GDM1 (cell line): Measurements from ENCODE around the gene WDR37.

Experiments used
- DNase-seq: peaks from one replicate; lab custom pipeline; 2025; lab: John Stamatoyannopoulos, UW

Gene WDR37

DNA sequence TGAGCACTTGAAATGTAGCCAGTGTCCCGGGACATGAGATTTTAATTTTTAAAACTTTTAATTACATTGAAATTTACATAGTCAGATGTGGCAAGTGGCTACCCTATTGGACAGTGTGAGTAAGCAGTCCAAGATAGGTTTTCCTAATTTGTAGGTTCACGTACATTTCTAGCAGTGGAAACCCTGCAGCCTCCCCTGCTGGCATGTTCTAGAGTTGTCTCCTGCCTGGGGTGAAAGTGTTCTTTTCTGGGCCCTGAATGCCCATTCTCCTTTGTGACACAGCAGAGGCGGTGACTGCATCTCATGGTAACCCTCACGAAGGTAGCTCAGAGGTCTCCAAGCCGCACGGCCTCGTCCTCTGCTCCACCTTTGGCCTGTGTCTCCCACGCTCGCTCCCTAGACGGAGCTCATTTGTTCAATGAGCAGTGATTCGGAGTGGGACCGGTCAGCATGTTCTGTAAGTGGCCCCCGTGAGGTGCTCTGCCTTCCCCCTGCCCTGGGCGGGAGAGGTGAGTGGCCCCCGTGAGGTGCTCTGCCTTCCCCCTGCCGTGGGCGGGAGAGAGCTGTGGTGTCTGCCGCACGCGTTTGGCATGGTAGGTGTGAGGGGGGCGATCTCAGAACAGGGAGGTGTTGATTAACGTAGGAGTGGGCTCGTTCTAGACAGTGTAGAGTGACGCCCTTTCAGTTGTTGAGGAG is 18.0 kb downstream of the WDR37 start:
- no peak for DNase-seq

GRCh38 chr10:1074748-1075308 is 18.6 kb downstream of the WDR37 start:
- no peak for DNase-seq

- no peak for DNase-seq
These were observed 22.5 kb downstream of the WDR37 start for GRCh38 chr10:1078668-1079067.

DNA sequence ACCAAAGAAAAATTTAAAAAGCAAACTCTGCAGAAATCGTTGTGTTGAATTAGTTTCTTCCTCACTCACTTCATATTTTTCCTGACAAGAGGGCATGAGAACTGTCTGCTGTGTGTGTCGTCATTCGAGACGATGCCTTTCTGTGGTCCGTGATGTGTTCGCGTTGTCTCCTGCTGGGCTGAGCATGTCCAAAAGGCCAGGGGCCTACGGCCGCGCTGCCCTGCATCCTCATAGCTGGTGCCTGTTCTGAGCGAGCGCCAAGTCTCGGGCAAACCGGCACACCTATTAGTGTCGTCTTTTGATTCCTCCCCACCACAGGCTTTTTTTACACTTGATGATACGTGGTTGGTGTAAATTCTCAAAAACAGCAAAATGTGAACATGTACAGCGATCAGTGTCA is 27.4 kb downstream of the WDR37 start:
- DNase-seq, result no peak

GRCh38 chr10:1084011-1084950 is 28.1 kb downstream of the WDR37 start:
- no peak for DNase-seq

DNA sequence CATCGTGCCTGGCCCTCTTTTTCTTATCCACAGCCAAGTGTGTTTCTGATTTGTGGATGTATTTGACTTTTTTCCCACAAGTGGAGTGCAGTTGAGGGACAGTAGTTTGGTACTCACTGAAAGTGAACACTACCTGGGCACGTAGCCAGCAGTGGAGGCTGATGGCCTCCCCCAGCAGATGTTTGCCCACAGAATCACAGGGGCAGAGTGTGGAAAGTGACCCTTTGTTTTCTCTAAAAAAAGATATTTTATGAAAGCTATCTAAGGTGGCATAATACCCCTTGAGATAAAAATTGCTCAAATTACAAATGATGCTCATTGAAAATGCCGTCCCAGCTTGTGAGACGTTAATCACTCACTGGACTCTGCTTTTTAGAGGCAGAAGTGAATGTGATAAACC is 29.1 kb downstream of the WDR37 start:
- DNase-seq, result no peak

GRCh38 chr10:1086787-1087186 is 30.6 kb downstream of the WDR37 start:
- no peak for DNase-seq

DNA sequence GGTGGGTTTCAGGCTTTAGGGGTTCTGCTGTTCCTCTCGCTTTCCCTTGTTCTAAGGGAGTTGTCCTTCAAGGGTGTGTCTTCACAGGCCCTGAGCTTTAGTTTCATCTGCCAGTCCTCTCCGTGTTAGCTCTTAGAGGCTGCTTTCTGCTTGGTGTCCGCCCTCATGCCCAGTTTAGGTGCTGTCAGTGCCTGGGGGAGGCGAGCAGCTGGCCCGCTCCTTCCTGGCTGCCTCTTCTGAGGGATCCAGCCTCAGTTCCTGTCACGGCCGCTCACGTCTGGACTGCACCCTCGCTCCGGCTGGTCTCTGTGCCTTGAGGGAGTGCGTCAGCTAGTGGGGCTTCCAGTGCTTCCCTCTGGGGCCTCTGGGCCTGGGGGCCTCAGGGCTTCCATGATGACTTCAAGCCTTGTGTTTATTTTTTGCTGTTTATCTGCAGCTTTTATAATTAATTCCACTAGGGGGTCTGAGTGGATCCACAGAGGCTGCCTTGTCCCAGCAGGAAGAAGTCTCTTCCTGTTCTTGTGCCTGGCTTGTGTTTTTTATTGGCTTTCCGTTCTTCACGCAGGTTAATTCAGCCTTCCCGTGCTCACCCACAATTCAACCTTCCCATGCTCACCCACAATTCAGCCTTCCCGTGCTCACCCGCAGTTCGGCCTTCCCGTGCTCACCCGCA is 33.0 kb downstream of the WDR37 start:
- DNase-seq, result no peak

DNA sequence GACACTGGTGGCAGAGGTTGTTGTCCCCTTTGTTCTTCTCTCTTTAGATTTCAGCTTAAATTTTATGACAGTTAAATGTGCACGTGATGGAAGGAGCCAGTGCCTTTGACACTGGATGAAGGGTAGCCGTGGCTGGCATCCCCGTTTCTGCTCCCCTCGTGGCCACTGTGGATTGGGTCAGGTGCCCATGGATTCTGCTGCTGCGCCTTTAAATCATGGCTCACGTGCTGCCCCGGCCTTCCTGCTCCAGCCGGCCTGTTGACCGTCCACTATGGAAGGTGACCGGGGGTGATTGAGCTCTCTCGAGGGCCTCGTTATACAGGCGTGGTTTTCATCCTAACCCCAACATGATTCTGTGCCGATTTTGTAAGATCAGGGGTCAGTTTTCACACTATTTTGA is 34.5 kb downstream of the WDR37 start:
- DNase-seq, result no peak

DNA sequence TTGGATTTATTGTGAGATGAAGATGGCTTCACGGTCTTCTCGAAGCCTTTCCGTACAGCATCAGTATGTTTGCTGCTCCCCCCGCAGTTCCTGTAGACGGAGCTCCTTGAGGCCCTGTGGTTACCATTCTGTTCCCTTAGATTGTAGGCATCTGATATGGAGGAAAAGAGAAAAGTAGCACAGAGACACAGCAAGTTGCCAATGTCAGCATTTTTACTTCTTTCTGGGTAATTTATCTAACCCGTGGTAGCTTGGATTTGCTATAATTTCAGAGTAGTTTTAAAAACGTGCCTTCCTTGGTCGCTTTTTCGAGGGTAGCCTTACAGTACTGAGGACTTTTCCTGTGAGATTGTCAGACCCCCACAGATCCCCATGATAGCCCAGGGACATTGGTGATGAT is 37.5 kb downstream of the WDR37 start:
- no peak for DNase-seq

DNA sequence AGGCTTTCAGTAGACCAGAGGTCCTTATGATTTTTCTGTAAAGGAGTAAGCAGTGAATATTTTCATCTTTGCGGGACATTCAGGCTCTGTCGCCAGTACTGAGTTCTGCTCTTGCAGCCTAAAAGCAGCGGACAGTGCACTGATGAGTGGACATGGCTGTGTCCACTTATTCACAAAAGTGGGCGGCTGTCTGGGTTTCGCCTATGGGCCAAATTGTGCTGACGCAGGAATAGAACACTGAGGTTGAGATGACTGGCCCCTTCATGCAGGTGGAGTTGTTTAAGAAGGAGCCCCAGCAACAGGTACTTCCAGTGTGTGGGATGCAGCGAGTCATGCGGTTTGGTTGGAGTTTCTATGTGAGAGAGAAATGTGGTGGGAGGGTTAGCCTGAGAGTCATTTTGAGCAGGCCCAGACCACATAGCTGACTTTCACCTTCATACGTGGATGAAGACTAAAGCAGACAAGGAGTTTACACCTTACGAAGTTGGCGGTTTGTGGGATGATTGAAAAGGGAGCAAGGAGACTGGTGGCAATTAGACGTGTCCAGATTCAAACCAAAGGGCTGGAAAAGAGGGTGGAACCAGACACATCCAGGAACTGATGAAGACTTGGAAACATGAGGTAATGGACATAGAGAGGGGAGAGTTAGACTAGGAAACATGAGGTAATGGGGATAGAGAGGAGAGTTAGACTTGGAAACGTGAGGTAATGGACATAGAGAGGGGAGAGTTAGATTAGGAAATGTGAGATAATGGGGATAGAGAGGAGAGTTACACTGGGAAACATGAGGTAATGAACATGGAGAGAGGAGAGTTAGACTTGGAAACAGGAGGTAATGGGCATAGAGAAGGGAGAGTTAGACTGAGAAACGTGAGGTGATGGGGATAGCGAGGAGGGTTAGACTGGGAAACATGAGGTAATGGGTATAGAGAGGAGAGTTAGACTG is 38.2 kb downstream of the WDR37 start:
- no peak for DNase-seq

DNA sequence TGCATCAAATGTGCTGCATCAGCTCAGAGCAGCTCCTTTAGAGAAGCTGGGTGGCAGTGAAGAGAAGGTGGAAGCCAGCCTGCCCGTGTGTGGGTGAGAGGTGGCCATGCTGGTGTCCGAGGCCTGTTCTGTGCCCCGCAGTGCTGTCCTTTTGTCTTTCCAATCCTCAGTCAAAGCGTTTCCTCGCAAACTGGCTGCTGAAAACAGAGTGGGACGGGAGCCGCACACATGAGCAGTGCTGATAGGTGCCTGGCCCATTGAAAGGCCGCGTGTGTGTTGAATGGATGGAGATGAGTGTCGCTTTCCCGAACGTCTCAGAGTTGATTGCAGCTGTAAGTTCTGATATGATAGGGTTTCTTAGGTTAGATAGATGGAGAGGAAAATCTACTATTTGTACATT is 39.3 kb downstream of the WDR37 start:
- DNase-seq, result no peak

DNA sequence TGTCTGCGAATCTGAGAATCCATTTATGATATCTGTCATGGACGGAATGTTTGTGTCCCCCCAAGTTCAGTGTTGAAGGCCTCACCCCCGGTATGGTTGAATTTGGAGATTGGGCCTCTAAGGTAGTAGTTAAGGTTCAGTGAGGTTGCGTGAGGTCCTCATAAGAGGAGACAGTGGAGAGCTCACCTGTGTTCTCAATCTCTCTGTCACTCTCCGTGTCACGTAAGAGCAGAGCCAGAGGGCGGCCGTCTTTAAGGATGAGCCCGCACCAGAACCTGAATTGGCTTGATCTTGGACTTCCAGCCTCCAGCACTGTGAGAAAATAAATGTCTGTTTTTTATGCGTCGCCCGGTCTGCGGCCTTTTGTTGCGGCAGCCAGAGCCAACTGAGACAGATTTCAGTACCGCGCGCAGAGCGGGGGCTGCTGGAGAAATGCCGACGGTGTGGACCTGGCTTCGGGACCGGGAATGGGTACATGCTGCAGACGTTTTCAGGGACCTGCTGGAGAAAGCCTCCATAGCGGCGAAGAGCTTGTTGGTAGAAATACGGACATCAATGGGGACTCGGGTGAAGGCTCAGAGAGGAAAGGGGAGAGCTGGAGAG is 40.2 kb downstream of the WDR37 start:
- DNase-seq, result no peak

DNA sequence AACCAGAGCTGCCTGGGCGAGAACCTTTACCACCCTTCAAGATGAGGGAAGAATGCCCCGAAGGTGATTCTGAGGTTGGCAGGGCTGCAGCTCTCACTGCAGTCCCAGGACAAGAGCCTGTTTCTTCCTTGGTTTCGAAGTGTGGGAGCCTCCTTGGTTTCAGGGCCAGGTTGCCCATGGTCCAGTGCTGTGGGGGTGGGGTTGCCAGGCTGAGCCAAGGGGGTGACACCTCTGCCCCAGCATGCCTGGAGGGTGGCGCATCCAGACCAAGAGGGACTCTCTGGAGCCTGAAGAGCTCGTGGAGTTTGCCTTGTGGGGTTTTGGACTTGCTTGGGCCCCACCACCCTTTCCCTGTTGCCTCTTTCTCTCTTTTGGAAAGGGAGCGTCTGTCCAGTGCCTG is 41.3 kb downstream of the WDR37 start:
- no peak for DNase-seq

GRCh38 chr10:1100143-1100542 is 44.0 kb downstream of the WDR37 start:
- no peak for DNase-seq

GRCh38 chr10:1100691-1101368 is 44.6 kb downstream of the WDR37 start:
- no peak for DNase-seq

GRCh38 chr10:1101946-1102345 is 45.8 kb downstream of the WDR37 start:
- no peak for DNase-seq

DNA sequence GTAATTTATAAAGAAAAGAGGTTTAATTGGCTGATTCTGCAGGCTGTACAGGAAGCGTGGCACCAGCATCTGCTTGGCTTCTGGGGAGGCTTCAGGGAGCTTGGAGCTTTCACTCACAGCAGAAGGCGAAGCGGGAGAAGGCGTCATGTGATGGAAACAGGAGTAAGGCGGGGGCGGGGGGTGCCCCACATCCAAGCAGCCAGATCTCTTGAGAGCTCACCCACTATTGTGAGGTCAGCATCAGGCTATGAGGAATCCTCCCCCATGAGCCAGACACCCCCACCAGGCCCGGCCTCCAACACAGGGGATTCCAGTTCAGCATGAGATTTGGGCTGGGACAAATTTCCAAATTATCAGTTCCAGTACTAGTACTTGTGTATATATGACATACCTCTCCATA is 46.2 kb downstream of the WDR37 start:
- DNase-seq, result no peak

DNA sequence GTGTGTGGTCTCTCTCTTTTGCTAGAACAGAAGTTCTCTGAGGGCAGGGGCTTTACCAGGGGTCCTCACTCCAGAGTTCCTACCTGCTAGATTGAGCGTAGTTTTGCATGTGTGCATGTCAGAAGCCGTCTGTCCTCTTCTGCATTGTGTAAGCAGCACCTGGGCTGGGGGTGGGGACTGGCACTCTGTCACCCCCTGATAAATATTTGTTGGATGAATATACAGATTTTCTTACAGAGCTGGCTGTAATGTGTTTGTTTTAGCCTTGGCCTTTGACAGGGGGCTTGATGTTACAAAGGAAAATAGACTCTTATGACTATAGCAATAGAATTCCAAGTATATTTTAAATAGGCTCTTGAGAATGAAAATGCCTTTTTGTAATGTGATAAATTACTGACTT is 46.6 kb downstream of the WDR37 start:
- no peak for DNase-seq

DNA sequence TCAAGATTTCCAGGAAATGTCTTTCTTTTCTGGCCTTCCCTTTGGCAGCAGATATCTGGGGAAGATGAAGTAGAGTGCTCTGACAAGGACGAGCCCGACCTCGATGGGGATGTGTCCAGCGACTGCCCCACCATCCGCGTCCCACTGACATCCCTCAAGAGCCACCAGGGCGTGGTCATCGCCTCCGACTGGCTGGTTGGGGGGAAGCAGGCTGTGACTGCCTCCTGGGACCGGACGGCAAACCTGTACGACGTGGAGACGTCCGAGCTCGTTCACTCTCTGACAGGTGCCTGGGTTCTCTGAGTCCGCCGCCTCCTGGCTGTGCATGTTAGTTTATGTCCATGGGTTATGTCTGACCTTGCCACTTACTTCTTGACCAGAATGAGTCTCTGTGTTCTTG is 47.4 kb downstream of the WDR37 start:
- no peak for DNase-seq
